Esophagus squamous epithelium (tissue), 5 donors: Measurements from ENCODE around the gene NKX2-1. TPM values are rescaled to one million over a fixed set of nuclear protein-coding genes. Genes with fewer than 3 reads are reported as not detected.

ENCODE experiments used
- DNase-seq: peaks from one replicate; lab custom pipeline; 2025; lab: John Stamatoyannopoulos, UW
- H3K27ac ChIP-seq, 4 donors: fragments of 200-600 bp; sonication (generic); one replicate each; pipeline ENCODE4 v1.5.1; 2016 to 2019; ENCODE audit warnings: mild to moderate bottlenecking in 1 of 4
- H3K27me3 ChIP-seq, 4 donors: fragments of 200-600 bp; sonication (generic); 1 replicate in 3 of 4; 2 replicates in 1 of 4; pipeline versions ENCODE4 v1.5.1 to v1.6.0; 2017 to 2021; ENCODE audit warnings: antibody characterized with exemption in 1 of 4
- H3K36me3 ChIP-seq, 3 donors: fragments of 200-600 bp; sonication (generic); one replicate each; pipeline ENCODE4 v1.5.1; 2016 to 2019
- H3K4me1 ChIP-seq, 3 donors: fragments of 200-600 bp; sonication (generic); one replicate each; pipeline ENCODE4 v1.5.1; 2017 to 2019
- H3K4me3 ChIP-seq, 4 donors: fragments of 200-600 bp; sonication (generic); 1 replicate in 3 of 4; 2 replicates in 1 of 4; pipeline ENCODE4 v1.5.1; 2016 to 2019; ENCODE audit warnings: mild to moderate bottlenecking in 2 of 4, moderate library complexity in 1 of 4
- H3K9me3 ChIP-seq, 3 donors: fragments of 200-600 bp; sonication (generic); one replicate each; pipeline ENCODE4 v1.5.1; 2016 to 2019
- POLR2A ChIP-seq, 4 donors: fragments of 450-650 bp; IDR thresholded peaks; one replicate each; pipeline ENCODE4 v1.6.1; 2017; ENCODE audit warnings: antibody characterized with exemption in 4 of 4, mild to moderate bottlenecking in 4 of 4, moderate library complexity in 3 of 4
- WGBS, 2 donors: methylation state at CpG; one replicate each; pipeline ENCODE4 v1.1.5; 2018; 5-methylcytosine and 5-hydroxymethylcytosine counted together
- intact Hi-C: fragments of 100-400 bp; cut with DNase I; formaldehyde crosslinking; loops from one replicate; pipeline ENCODE4 v1.15.0; 2022
- total RNA-seq, 4 donors: library from RNA; depleted of rRNA; stranded (reverse); fragments of >200 nt; gene quantifications; one replicate each; pipeline ENCODE4 v1.1.0, GENCODE V29; 2016
- TF ChIP-seq, protein P1 (sequence below), 6 experiments: fragments of 450-650 bp in 4 of 6; fragments of 200-600 bp in 2 of 6; sonication (generic) in 2 of 6; IDR thresholded peaks; one replicate each; pipeline ENCODE4 v1.5.1; 2016 to 2019; ENCODE audit warnings: antibody characterized with exemption in 6 of 6, mild to moderate bottlenecking in 4 of 6, moderate library complexity in 4 of 6
- donor health status: DM: yes; HTN: yes; CAD: no.

NKX2-1 gene
- total RNA-seq, 4 donors from 2014 or later, result not detected

DNA sequence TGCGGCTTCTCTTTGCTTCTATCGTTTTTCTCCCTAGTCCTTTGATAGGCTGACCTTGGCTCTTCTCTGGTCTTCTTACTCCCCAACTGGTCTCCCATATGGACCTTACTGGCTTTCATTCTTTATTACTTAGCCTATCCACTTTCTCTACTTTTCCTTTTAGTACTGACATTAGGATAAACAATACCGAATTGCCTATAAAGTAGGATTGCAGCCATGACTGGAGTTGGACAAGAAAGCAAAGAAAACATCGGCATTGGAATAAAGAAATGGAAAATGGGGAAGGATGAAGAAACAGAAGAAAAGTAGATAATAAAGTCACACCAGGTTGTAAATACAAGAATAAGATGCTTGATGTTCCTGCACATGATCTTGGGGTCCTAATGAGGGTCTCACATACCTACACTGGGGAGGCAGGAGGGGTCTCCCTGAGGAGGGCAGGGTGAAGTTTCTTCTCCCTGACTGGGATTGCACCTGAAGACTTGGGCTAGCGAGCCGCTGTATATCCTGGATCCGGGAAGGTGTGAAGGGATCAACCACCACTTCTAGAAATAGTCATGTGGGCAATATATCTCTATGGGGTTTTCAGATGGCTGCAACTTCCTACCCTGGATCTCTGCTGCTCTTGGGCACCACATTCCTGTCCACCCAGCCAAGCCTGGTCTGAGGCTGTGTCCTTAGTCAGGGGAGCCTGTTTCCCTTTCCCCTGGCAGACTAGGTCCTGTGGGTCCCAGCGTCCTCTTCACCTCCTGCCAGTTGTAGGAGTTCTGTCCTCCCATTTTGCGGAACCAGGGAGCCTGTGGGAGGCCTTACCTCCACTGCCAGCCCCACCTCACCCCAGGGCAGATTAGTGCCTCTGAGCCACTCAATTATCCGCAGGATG, 13.1 kb downstream of the NKX2-1 start:
- H3K27me3 ChIP-seq, result peaks cover 27 to 100% (median 65%) of the 10 kb centered on the region in 4 donors
- H3K4me3 ChIP-seq, result no peak overlapping the region

DNA sequence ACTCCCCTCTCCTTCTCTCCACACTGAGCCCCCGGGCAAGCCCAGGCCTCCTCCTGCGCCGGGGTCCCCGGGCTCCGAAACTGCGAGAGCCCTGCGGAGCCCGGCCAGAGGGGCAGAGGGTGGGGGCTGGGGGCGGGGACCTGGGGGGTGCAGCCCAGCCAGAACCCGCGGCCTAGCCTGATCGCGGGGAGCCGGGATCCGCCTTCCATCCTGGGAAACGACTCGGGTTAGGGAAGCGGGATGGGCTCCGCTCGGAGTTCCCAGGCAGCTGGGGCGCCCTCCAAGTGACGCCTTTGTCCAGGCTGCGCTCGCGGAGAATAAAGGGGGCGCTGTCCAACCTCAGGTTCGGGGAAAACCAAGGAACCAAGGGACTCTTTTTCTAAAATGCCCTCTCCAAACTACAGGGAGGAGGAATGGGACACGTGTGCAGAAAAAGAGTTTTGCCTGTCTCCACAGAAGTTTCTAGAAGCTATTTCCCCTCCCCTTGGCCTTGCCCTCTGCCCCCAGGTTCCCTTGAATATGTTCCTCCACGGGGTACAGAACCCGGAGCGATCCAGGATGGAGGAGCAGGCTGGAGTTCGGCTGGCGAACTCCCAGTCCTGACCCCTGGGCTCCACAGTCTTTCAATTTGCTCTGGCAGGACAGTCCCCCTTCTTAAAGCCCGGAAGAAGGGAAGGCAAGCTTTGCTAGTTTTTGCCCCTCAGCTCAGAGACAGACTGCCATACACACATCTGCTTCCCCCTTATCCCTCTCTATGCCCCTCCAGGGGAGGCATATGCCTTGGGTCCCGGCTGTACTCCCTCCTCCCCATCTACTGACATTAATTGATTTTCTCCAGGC, 13.9 kb downstream of the NKX2-1 start:
- Histone ChIP-seq H3K36me3 (no peaks in the 10 kb centered on the region), H3K27ac (no peak overlapping the region), H3K27me3 (peaks cover 27 to 100% (median 63%) of the 10 kb centered on the region in 4 donors), H3K4me3 (peak overlapping the region in 1 of 4 donors; percentile 41), H3K9me3 (no peaks in the 10 kb centered on the region), H3K4me1 (peaks cover 9 to 38% (median 19%) of the 10 kb centered on the region in 3 donors)
- TF ChIP-seq, protein P1, sequence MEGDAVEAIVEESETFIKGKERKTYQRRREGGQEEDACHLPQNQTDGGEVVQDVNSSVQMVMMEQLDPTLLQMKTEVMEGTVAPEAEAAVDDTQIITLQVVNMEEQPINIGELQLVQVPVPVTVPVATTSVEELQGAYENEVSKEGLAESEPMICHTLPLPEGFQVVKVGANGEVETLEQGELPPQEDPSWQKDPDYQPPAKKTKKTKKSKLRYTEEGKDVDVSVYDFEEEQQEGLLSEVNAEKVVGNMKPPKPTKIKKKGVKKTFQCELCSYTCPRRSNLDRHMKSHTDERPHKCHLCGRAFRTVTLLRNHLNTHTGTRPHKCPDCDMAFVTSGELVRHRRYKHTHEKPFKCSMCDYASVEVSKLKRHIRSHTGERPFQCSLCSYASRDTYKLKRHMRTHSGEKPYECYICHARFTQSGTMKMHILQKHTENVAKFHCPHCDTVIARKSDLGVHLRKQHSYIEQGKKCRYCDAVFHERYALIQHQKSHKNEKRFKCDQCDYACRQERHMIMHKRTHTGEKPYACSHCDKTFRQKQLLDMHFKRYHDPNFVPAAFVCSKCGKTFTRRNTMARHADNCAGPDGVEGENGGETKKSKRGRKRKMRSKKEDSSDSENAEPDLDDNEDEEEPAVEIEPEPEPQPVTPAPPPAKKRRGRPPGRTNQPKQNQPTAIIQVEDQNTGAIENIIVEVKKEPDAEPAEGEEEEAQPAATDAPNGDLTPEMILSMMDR (IDR thresholded peaks at IDR 0.05), result no peak
- TF ChIP-seq POLR2A (IDR thresholded peaks at IDR 0.05), result no peak
- intact Hi-C loops, result no loop called here
- 7 to 14% methylated on average over 16 to 17 of the region's 35 CpGs for WGBS, 2 donors
- no peak for DNase-seq

More for the DNA sequence above, 13.1 kb downstream of the NKX2-1 start:
- Histone ChIP-seq H3K27ac (no peak overlapping the region), H3K9me3 (no peaks in the 10 kb centered on the region), H3K36me3 (no peaks in the 10 kb centered on the region), H3K4me1 (peaks cover 9 to 38% (median 19%) of the 10 kb centered on the region in 3 donors)
- no peak for DNase-seq
- TF ChIP-seq POLR2A (IDR thresholded peaks at IDR 0.05), result no peak
- TF ChIP-seq, protein P1 (IDR thresholded peaks at IDR 0.05), result no peak
- intact Hi-C loops, result no loop called here
- WGBS, 2 donors, result 10 to 12% methylated on average over 8 of the region's 10 CpGs

DNA sequence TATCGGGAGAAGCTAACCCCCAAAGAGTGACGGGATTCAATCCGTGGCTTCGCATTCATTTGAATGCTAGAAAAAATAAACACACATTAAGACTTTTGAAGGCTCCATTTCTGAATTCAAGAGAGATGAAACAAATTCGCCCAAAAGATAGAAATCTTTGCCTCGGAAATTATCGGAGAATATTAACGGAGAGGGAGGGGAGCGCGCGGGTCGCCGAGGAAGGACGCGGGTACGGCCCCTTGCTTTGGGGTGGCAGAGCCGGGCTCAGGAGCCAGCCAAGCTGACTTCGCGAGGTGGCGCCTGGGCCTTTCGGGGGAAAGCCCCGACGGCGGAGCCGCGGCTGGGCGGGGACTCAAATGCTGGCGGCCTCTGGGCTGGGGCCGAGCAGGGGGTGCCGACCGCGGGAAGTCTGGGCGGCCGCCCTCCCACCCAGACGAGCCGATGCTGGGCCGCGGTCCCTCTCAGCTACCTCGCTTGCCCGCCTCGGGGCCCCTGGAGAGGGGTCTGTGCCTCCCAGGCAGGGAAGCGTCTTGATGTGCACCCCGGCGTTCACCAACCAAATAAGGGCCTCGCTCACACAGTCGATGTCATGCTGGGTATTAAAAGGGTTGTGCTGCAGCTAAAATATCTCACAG, 14.7 kb downstream of the NKX2-1 start:
- WGBS, 2 donors, result 3 to 8% methylated on average over 22 to 34 of the region's 46 CpGs
- no peak for TF ChIP-seq POLR2A (IDR thresholded peaks at IDR 0.05)
- TF ChIP-seq, protein P1 (IDR thresholded peaks at IDR 0.05), result no peak
- H3K4me1 ChIP-seq, result peaks cover 9 to 38% (median 19%) of the 10 kb centered on the region in 3 donors
- intact Hi-C loops, result no loop called here
- DNase-seq, result no peak
- H3K27me3 ChIP-seq, result peaks cover 27 to 100% (median 61%) of the 10 kb centered on the region in 4 donors
- H3K27ac ChIP-seq, result no peak overlapping the region
- no peaks in the 10 kb centered on the region for H3K36me3 ChIP-seq
- no peaks in the 10 kb centered on the region for H3K9me3 ChIP-seq
- H3K4me3 ChIP-seq, result peak overlapping the region in 1 of 4 donors; percentile 41

DNA sequence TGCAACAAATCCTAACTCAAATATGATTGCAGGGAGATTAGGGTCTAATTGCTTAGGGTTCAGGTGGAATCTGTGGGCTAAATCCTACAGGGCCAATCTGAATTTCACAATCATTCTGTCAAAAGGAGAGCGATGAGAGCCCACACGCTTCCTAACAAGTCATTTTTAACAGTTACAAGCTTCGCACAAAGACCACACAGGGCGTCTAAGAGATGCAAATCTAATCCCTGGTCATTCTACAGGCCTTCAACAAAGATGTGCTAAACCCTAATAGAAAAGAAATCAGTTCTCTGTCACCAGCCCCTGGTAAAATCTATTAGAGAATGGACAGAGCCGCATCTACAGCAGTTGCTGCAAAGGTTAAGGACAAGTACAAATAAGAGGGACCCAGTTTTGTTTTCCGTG, 15.3 kb downstream of the NKX2-1 start:
- no peak for DNase-seq
- H3K4me3 ChIP-seq, result no peak overlapping the region
- no peaks in the 10 kb centered on the region for H3K36me3 ChIP-seq
- 24 to 30% methylated on average over 6 of the region's 6 CpGs for WGBS, 2 donors
- intact Hi-C loops, result no loop called here
- H3K27me3 ChIP-seq, result peaks cover 27 to 100% (median 59%) of the 10 kb centered on the region in 4 donors
- H3K4me1 ChIP-seq, result peaks cover 9 to 38% (median 19%) of the 10 kb centered on the region in 3 donors
- no peaks in the 10 kb centered on the region for H3K9me3 ChIP-seq
- TF ChIP-seq POLR2A (IDR thresholded peaks at IDR 0.05), result no peak
- TF ChIP-seq, protein P1 (IDR thresholded peaks at IDR 0.05), result no peak
- H3K27ac ChIP-seq, result no peak overlapping the region
